ENCODE results near the gene LBP. TPM values are rescaled to one million over a fixed set of nuclear protein-coding genes. Genes with fewer than 3 reads are reported as not detected.

Gene LBP
- total RNA-seq, 1 donor from 2014 or later: not detected

DNA sequence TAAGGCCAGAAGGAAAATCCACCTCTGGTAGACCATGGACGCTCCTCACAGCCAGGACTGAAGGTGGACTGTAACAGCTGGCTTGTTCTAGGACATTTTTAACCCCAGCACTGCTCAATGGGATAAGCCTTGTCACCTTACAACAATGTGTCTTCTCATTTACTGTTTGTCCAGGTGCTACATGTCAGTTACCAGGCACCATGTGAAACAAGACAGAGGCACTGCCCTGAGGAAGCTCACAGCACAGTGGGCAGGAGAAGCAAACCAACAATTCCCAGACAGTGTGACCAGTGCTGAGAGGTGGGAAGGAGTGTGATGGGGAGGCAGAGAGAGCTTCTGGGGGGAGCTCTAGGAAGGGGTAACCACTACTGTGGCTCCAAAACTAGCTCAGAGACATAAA, 78.1 kb downstream of the LBP start:
- H3K4me1 Mint-ChIP-seq (ENCODE audit: low read depth): peaks cover 24% of the 10 kb centered on the region
- TF ChIP-seq, protein P1, sequence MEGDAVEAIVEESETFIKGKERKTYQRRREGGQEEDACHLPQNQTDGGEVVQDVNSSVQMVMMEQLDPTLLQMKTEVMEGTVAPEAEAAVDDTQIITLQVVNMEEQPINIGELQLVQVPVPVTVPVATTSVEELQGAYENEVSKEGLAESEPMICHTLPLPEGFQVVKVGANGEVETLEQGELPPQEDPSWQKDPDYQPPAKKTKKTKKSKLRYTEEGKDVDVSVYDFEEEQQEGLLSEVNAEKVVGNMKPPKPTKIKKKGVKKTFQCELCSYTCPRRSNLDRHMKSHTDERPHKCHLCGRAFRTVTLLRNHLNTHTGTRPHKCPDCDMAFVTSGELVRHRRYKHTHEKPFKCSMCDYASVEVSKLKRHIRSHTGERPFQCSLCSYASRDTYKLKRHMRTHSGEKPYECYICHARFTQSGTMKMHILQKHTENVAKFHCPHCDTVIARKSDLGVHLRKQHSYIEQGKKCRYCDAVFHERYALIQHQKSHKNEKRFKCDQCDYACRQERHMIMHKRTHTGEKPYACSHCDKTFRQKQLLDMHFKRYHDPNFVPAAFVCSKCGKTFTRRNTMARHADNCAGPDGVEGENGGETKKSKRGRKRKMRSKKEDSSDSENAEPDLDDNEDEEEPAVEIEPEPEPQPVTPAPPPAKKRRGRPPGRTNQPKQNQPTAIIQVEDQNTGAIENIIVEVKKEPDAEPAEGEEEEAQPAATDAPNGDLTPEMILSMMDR (IDR thresholded peaks at IDR 0.05): no peak
- no peaks in the 10 kb centered on the region for H3K9me3 Mint-ChIP-seq (ENCODE audit: low read depth)
- peak overlapping the region; percentile 54 for H3K27ac Mint-ChIP-seq (ENCODE audit: unreplicated experiment)
- peaks cover 63% of the 10 kb centered on the region for H3K36me3 Mint-ChIP-seq (ENCODE audit: low read depth)
- no peaks in the 10 kb centered on the region for H3K27me3 Mint-ChIP-seq (ENCODE audit: low read depth)
- no peak for DNase-seq (ENCODE audit: low spot score)
- H3K4me3 Mint-ChIP-seq (ENCODE audit: unreplicated experiment): no peak overlapping the region

DNA sequence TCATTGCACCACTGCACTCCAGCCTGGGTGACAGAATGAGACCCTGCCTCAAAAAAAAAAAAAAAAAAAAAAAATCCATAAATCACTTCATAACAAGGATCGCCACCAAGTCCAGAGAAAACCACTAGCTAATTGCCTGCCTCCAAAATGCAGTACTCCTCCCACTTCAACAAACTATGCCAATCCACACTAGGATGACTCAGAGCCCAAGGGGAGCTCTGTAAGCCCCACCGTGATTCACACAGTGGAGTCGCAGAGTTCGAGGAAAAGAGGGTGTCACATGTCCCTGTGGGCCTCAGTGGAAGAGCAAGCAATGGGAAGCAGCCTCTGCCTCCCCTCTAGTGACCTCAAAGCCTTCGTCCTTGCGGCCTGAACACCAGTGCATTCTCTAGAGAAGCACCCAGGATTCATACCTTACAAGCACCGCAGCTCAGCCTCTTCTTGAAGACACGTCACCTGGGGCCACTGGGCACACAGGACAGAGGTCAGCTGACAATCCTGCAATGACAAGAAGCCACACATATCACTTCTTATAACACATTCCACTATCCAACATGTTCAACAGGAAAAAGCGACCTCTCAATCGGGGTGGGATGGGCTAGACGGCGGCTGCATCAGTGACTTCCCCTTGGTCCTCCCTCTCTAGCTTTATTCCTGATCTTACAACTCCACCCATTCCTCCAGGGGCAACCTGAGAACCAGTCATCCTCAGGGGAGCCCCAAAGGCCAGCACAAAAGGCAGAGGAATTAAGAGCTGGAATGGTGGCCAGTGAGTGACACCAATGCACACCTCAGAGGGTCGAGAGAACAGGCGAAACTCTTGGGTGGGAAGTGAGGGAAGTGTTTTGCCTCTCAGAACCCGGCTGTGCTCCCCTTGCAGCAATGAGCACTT, 80.0 kb downstream of the LBP start:
- peaks cover 61% of the 10 kb centered on the region for H3K36me3 Mint-ChIP-seq (ENCODE audit: low read depth)
- H3K27me3 Mint-ChIP-seq (ENCODE audit: low read depth): no peaks in the 10 kb centered on the region
- TF ChIP-seq, protein P1 (IDR thresholded peaks at IDR 0.05): no peak
- peak overlapping the region; percentile 65 for H3K27ac Mint-ChIP-seq (ENCODE audit: unreplicated experiment)
- H3K4me1 Mint-ChIP-seq (ENCODE audit: low read depth): peaks cover 28% of the 10 kb centered on the region
- no peaks in the 10 kb centered on the region for H3K9me3 Mint-ChIP-seq (ENCODE audit: low read depth)
- no peak overlapping the region for H3K4me3 Mint-ChIP-seq (ENCODE audit: unreplicated experiment)
- DNase-seq (ENCODE audit: low spot score): no peak

Other genes starting within 250 kb of the LBP start
- 7.1 to 22.3 TPM (median 17.7 TPM) in 3 replicates for gene TGM2, start 181.2 kb upstream of the LBP start, total RNA-seq
- gene KIAA1755, start 85.7 kb upstream of the LBP start, total RNA-seq: 17.6 to 18.8 TPM (median 17.8 TPM) in 3 replicates
- 0.55 to 0.74 TPM (median 0.68 TPM) in 3 replicates for gene BPI, start 42.3 kb upstream of the LBP start, total RNA-seq
- 20.8 to 24.1 TPM (median 23.6 TPM) in 3 replicates for gene SNHG17, start 88.8 kb downstream of the LBP start, total RNA-seq
- gene RALGAPB, start 126.4 kb downstream of the LBP start, total RNA-seq: 29.5 to 35.5 TPM (median 32.6 TPM) in 3 replicates
- gene ADIG, start 234.7 kb downstream of the LBP start, total RNA-seq: not detected in 3 replicates